NCI-H1417 treated with DMSO at 0.1 percent for 48 hours (cell line): ENCODE measurements around the gene NTSR1.

Experiments used
- DNase-seq: peaks from one replicate; lab custom pipeline; 2025; lab: John Stamatoyannopoulos, UW

NTSR1 gene

DNA sequence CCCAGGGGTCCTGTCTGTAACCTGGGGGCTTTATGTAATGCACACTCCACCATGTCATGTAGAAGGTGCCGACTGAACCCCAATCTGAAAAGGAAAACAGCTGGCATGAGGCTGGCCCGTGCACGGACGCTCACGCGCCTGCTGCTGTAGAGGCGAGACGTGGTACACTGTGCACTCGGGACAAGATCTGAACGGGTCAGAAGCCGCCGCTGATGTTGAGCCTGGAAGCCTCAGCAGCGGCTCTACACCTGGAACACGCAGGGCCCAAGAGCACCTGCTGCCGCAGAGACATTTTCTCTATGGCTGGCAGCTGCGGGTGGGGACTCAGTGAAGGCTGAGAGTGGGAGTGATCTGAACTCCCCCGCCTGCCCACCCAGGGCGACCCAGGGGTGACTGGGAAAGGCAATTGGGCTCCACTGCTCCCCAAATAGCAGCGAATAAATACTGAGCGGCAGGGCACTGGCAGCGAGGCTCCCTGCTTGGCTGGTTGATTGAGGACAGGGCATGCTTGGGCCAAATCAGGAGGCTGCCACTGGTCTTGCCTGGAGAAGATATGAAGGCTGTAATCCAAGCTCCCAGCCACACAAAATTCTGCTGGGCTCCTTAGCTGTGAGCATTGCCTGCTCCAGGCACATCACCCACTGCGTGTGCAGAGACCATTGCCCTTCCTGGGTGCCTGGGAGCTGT lies 93.5 kb downstream of the NTSR1 start:
- no peak for DNase-seq

- DNase-seq = no peak
Measured at GRCh38 chr20:62804021-62804626, 95.5 kb downstream of the NTSR1 start.

GRCh38 chr20:62804627-62805154 lies 96.1 kb downstream of the NTSR1 start, which contains the start of gene OGFR:
OGFR (plus strand) TSS chr20:62804835; CDS start chr20:62804860, 25 bp downstream.
- DNase-seq = no peak

DNA sequence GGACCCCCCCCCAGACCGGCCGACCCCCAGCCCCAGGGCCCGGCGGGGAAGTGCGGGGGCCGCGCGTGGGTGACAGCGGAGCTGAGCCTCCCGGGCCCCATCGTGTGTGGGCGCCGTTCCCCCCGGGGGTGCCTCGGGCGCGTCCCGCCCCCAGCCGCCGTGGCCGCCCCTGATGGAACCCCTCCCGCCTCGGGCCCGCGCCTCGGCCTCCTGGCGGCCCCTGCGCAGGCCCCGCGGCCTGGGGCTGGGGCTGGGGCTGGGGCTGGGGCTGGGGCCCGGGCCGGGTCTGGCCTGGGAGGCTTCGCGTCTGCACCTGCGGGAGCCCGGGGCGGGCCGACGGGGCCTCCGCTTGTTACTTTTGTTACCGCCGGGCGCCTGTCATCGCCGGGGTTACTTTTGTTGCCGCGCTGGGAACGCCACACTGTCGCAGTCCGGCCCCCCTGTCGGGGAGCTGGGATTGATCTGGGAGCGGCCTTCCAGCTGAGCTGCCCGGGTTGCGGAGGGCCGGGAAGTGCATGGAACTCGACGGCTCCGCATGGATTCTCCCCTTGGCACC lies 96.6 kb downstream of the NTSR1 start:
- DNase-seq = no peak

DNA sequence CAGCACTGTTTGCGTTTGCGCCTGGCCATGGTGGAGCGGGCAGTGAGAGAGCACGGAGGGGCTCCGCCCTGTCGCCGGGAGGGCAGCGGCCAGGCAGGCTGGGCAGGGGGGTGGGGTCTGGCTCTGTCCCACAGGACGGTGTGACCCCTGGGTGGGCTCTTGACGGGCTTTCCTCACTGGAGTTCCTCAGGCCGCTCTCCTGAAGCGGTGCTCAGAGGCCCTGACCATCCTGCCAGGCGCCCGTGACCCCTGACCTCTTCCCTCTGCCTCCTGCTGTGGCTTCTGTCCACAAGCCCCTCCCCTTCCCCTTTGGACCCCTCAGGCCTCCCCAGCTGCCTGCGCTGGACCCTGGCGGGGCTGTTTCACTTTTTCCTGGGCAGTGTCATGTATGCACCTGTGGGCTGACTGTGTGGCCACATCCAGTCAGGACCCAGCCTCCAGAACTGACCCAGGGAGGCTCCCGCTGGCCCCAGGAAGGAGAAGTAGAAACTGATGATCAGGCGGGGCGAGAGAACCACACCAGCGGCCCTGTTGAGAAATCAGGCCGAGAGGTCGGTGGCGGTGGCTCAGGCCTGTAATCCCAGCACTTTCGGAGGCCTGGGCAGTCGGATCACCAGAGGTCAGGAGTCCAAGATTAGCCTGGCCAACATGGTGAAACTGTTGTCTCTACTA lies 97.2 kb downstream of the NTSR1 start:
- no peak for DNase-seq

- DNase-seq = no peak
Measured at GRCh38 chr20:62806383-62807050, 97.9 kb downstream of the NTSR1 start.

DNA sequence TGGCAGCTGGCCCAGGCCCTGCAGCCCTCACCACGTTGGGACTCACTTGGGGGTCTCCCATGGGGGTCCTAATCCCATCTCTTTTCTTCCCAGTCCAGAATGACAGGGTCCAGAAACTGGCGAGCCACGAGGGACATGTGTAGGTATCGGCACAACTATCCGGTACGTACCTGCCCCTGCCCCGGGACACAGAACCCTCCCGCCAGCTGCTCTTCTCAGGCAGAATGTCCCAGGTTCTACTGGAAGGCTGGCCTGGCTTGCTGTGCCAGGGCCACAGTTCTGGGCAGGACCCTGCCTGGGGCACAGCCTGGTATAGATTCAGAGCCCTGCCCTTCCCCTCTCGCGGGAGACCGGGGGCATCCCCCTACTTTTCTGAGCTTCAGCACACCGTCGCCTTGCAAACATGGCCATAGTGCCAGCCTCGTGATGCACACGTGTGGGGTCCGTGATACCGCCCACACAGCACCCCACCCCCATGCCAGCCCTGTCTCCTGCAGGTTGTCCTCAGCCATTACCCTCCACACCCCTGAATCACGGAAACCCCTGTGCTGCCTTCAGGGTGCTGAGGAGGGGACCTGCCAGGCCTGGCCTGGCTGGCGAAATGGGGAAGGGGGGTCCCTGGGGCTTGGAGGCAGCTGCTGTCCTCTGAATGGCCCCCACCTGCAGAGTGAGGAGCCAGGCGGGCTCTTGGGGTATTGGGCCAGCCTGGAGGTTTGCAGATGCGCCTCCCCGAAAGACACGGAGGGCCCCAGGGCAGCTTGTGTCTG lies 99.0 kb downstream of the NTSR1 start:
- DNase-seq = no peak

DNA sequence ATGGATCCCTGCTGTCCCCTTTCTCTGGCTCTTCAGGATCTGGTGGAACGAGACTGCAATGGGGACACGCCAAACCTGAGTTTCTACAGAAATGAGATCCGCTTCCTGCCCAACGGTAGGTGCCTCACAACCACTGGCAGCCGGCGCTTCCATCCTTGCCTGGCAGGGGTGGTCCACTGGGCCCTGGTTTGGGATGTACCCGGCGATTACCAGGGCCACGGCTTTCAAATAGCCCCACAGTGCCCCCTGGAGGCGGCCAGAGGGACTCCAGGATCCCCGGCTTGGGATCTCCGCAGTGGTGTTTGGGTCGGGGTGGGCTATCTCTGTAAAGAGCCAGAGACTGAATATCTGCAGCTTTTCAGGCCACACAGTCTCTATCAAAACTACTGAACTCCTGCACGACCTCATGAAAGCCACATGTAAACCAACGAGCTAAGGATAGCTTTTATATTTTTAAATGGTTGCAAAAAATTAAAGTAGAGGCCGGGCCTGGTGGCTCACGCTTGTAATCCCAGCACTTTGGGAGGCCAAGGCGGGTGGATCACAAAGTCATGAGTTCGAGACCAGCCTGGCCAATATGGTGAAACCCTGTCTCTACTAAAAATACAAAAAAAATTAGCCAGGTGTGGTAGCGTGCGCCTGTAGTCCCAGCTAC lies 99.7 kb downstream of the NTSR1 start:
- no peak for DNase-seq

- no peak for DNase-seq
Measured at GRCh38 chr20:62809530-62810428, 101.1 kb downstream of the NTSR1 start.

GRCh38 chr20:62811320-62811719 lies 102.7 kb downstream of the NTSR1 start:
- DNase-seq = no peak

DNA sequence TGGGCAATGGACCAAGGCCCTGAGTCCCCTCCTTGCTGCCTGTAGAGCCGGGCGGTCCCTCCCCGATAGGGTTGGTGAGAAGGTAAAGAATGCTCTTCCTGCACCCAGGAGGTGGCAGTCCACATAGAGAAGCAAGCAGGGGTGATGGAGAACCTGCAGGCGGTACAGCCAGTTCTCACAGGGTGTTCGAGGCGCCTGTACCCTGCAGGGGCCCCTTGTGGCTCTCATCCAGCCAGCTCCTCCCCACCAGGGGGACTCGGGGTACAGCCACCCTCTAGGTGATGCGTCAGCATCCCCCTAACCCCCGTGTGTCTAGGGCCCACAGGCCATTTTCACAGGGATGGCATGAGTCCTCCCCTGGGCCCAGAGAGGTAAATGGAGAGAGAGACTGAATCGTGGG lies 103.1 kb downstream of the NTSR1 start:
- DNase-seq = no peak
